IMR-90 (cell line): ENCODE data around the gene ESRRB. TPM values are rescaled to one million over a fixed set of nuclear protein-coding genes. Genes with fewer than 3 reads are reported as not detected.

Experiments used
- ATAC-seq: fragments of 200-7000 bp; cut with Tn5 transposase; 2 replicates; pipeline ENCODE4 v1.9.1; 2020; ENCODE audit warnings: low read depth, mild to moderate bottlenecking, moderate library complexity
- BruUV-seq: library from RNA; stranded (reverse); fragments of 400-500 nt; replicated peaks from 2 replicates; lab custom pipeline; 2021; lab: Mats Ljungman, UMichigan
- CTCF ChIA-PET: fragments of 300-600 bp; formaldehyde crosslinking; extraction: SDS; loops from one replicate; lab custom pipeline; 2021; ENCODE audit warnings: antibody characterized with exemption; lab: Yijun Ruan, JAX
- POLR2A ChIA-PET: fragments of 300-600 bp; sonication (Branson Sonifier 250); formaldehyde crosslinking; loops from one replicate; lab custom pipeline; 2022; ENCODE audit warnings: antibody characterized with exemption; ENCODE audit not compliant: unreplicated experiment; lab: Charles Lee
- DNase-seq: peaks from one replicate; pipeline ENCODE4 v3.0.0; 2013
- H2AFZ ChIP-seq: replicated peaks from 2 replicates; pipeline ENCODE3; 2013; ENCODE audit warnings: low read length, mild to moderate bottlenecking; ENCODE audit not compliant: poor library complexity
- H2AK5ac ChIP-seq: 2 replicates; pipeline ENCODE4 v1.6.1; 2013; ENCODE audit warnings: low read depth, low read length, inconsistent platforms
- H2AK9ac ChIP-seq: replicated peaks from 2 replicates; pipeline ENCODE3; 2013; ENCODE audit warnings: mild to moderate bottlenecking, low read depth, low read length, moderate library complexity; ENCODE audit not compliant: poor library complexity
- H2BK120ac ChIP-seq: 2 replicates; pipeline ENCODE4 v1.6.1; 2013; ENCODE audit warnings: low read depth, low read length, inconsistent platforms
- H2BK15ac ChIP-seq: 3 replicates; pipeline ENCODE4 v1.6.1; 2013; ENCODE audit warnings: low read depth, low read length, inconsistent platforms
- H2BK20ac ChIP-seq: 2 replicates; pipeline ENCODE4 v1.6.1; 2013; ENCODE audit warnings: low read depth, mild to moderate bottlenecking, inconsistent platforms, low read length, moderate library complexity
- H2BK5ac ChIP-seq: 2 replicates; pipeline ENCODE4 v1.6.1; 2013; ENCODE audit warnings: mild to moderate bottlenecking, low read depth, low read length, inconsistent platforms; ENCODE audit not compliant: poor library complexity, severe bottlenecking
- H3K14ac ChIP-seq: replicated peaks from 2 replicates; pipeline ENCODE4 v1.6.1; 2013; ENCODE audit warnings: low read depth, low read length, inconsistent platforms
- H3K18ac ChIP-seq: 2 replicates; pipeline ENCODE4 v1.6.1; 2013; ENCODE audit warnings: low read depth, low read length, control low read depth
- H3K23ac ChIP-seq: 2 replicates; pipeline ENCODE4 v1.6.1; 2013; ENCODE audit warnings: low read depth, low read length, inconsistent platforms
- H3K27ac ChIP-seq: 2 replicates; pipeline ENCODE4 v1.5.1; 2013; ENCODE audit warnings: mild to moderate bottlenecking, control low read depth, low read length; ENCODE audit not compliant: insufficient read depth
- H3K27me3 ChIP-seq: 2 replicates; pipeline ENCODE4 v1.6.1; 2013; ENCODE audit warnings: low read length; ENCODE audit not compliant: control insufficient read depth, insufficient read depth
- H3K36me3 ChIP-seq: 2 replicates; pipeline ENCODE4 v1.6.1; 2013; ENCODE audit warnings: low read length, mixed read lengths; ENCODE audit not compliant: control insufficient read depth, insufficient read depth
- H3K4ac ChIP-seq: 2 replicates; pipeline ENCODE4 v1.6.1; 2013; ENCODE audit warnings: low read depth, low read length, inconsistent platforms
- H3K4me1 ChIP-seq: 2 replicates; pipeline ENCODE4 v1.6.1; 2013; ENCODE audit warnings: low read length, mixed read lengths; ENCODE audit not compliant: control insufficient read depth, insufficient read depth
- H3K4me2 ChIP-seq: 2 replicates; pipeline ENCODE4 v1.6.1; 2013; ENCODE audit warnings: low read depth, mild to moderate bottlenecking, control low read depth, low read length, moderate library complexity
- H3K4me3 ChIP-seq: 2 replicates; pipeline ENCODE4 v1.5.1; 2013; ENCODE audit warnings: low read depth, mild to moderate bottlenecking, control low read depth, low read length, moderate library complexity; ENCODE audit not compliant: insufficient read depth
- H3K56ac ChIP-seq: 2 replicates; pipeline ENCODE4 v1.6.1; 2013; ENCODE audit warnings: low read length, inconsistent platforms; ENCODE audit not compliant: insufficient read depth; ENCODE audit errors: extremely low read depth
- H3K79me1 ChIP-seq, 2 experiments: 2 replicates each; pipeline ENCODE4 v1.6.1; 2013; ENCODE audit warnings: low read length in 2 of 2, inconsistent platforms in 1 of 2, low read depth in 1 of 2
- H3K9ac ChIP-seq: 2 replicates; pipeline ENCODE4 v1.6.1; 2013; ENCODE audit warnings: low read depth, low read length, control low read depth
- H3K9me1 ChIP-seq: 2 replicates; pipeline ENCODE4 v1.6.1; 2013; ENCODE audit warnings: low read length, inconsistent platforms; ENCODE audit not compliant: insufficient read depth
- H3K9me3 ChIP-seq: 2 replicates; pipeline ENCODE4 v1.6.1; 2013; ENCODE audit warnings: low read length; ENCODE audit not compliant: control insufficient read depth, insufficient read depth
- H4K20me1 ChIP-seq: 2 replicates; pipeline ENCODE4 v1.6.1; 2013; ENCODE audit warnings: low read length, inconsistent platforms; ENCODE audit not compliant: insufficient read depth
- H4K5ac ChIP-seq: 2 replicates; pipeline ENCODE4 v1.6.1; 2013; ENCODE audit warnings: mild to moderate bottlenecking, low read depth, low read length, control low read depth
- H4K8ac ChIP-seq, 2 experiments: 2 replicates each; pipeline ENCODE4 v1.6.1; 2013; ENCODE audit warnings: low read depth in 2 of 2, low read length in 2 of 2, control low read depth in 1 of 2, inconsistent platforms in 1 of 2
- H4K91ac ChIP-seq: 2 replicates; pipeline ENCODE4 v1.6.1; 2013; ENCODE audit warnings: low read depth, low read length, inconsistent platforms; ENCODE audit not compliant: insufficient read depth
- CEBPB ChIP-seq: IDR thresholded peaks from 2 replicates; pipeline ENCODE4 v1.6.1; 2012; ENCODE audit warnings: low read depth, low read length, improper control_type of control experiment
- CHD1 ChIP-seq: IDR thresholded peaks from 2 replicates; pipeline ENCODE4 v1.6.1; 2012; ENCODE audit warnings: low read depth, low read length, improper control_type of control experiment
- CTCF ChIP-seq: conservative IDR thresholded peaks from 2 replicates; pipeline ENCODE4 v1.5.1; 2012; ENCODE audit warnings: mild to moderate bottlenecking, low read depth, low read length, improper control_type of control experiment
- ELK1 ChIP-seq: fragments of 150-350 bp; IDR thresholded peaks from 2 replicates; pipeline ENCODE4 v1.6.1; 2016; ENCODE audit warnings: low read depth, mild to moderate bottlenecking, low read length, moderate library complexity, borderline replicate concordance
- FOS ChIP-seq: fragments of 150-350 bp; IDR thresholded peaks from 2 replicates; pipeline ENCODE4 v1.6.1; 2016; ENCODE audit warnings: low read depth, low read length
- MAFK ChIP-seq: IDR thresholded peaks from 2 replicates; pipeline ENCODE4 v1.6.1; 2012; ENCODE audit warnings: low read depth, low read length, improper control_type of control experiment
- MAZ ChIP-seq: IDR thresholded peaks from 2 replicates; pipeline ENCODE4 v1.6.1; 2012; ENCODE audit warnings: low read depth, mild to moderate bottlenecking, low read length, improper control_type of control experiment, moderate library complexity, borderline replicate concordance
- MXI1 ChIP-seq: IDR thresholded peaks from 2 replicates; pipeline ENCODE4 v1.6.1; 2012; ENCODE audit warnings: low read depth, mild to moderate bottlenecking, low read length, moderate library complexity, borderline replicate concordance
- NFE2L2 ChIP-seq: fragments of 150-350 bp; IDR thresholded peaks from 2 replicates; pipeline ENCODE4 v1.6.1; 2016; ENCODE audit warnings: low read depth, mild to moderate bottlenecking, low read length
- POLR2A ChIP-seq: IDR thresholded peaks from 2 replicates; pipeline ENCODE4 v1.6.1; 2012; ENCODE audit warnings: mild to moderate bottlenecking, low read depth, low read length
- RAD21 ChIP-seq: IDR thresholded peaks from 2 replicates; pipeline ENCODE4 v1.6.1; 2012; ENCODE audit warnings: low read length, improper control_type of control experiment
- RCOR1 ChIP-seq: IDR thresholded peaks from 2 replicates; pipeline ENCODE4 v1.6.1; 2012; ENCODE audit warnings: mild to moderate bottlenecking, low read length, improper control_type of control experiment; ENCODE audit not compliant: insufficient replicate concordance
- RFX5 ChIP-seq: IDR thresholded peaks from 2 replicates; pipeline ENCODE4 v1.8.0; 2012; ENCODE audit warnings: low read depth, mild to moderate bottlenecking, low read length, moderate library complexity
- SMC3 ChIP-seq: fragments of 150-350 bp; IDR thresholded peaks from 2 replicates; pipeline ENCODE4 v1.6.1; 2016; ENCODE audit warnings: low read depth, mild to moderate bottlenecking, antibody characterized with exemption, low read length, moderate library complexity
- USF2 ChIP-seq: fragments of 150-350 bp; IDR thresholded peaks from 2 replicates; pipeline ENCODE4 v1.6.1; 2017; ENCODE audit warnings: mild to moderate bottlenecking, antibody characterized with exemption, low read length, low read depth
- WGBS, 2 experiments: methylation state at CpG; one replicate each; pipeline versions ENCODE4 v1.1.5 to v1.1.7; 2013; ENCODE audit warnings: missing lambda C conversion rate in 2 of 2; ENCODE audit not compliant: insufficient read length in 1 of 2; ENCODE audit errors: extremely low coverage in 2 of 2; 5-methylcytosine and 5-hydroxymethylcytosine counted together
- dilution Hi-C: fragments of 300-500 bp; cut with HindIII; formaldehyde crosslinking; loops from one replicate; pipeline ENCODE4 v1.14.3; 2018; ENCODE audit warnings: low sequenced_read_pairs; ENCODE audit not compliant: unreplicated experiment
- in situ Hi-C: fragments of 300-500 bp; cut with MboI; formaldehyde crosslinking; loops from 3 replicates; pipeline ENCODE4 v1.14.3; 2019; ENCODE audit warnings: low sequenced_read_pairs, inconsistent platforms, mixed read lengths
- intact Hi-C: fragments of 100-400 bp; cut with micrococcal nuclease; formaldehyde crosslinking; loops from 2 replicates; pipeline ENCODE4 v1.10.0; 2022
- polyA plus RNA-seq, 3 experiments: library from polyadenylated mRNA; depleted of rRNA; stranded (reverse); fragments of >200 nt; gene quantifications; 2 replicates each; pipeline ENCODE4 v1.2.3, GENCODE V29; 2012; ENCODE audit warnings: low replicate concordance in 1 of 3
- total RNA-seq: library from RNA; depleted of rRNA; stranded (reverse); fragments of >200 nt; gene quantifications from 2 replicates; pipeline ENCODE4 v1.2.3, GENCODE V29; 2012

ESRRB gene
- total and polyA plus RNA-seq, 2 of the 4 experiments (the other 2 are of a cell fraction), result not detected

GRCh38 chr14:76490735-76491134 lies 114.8 kb downstream of the ESRRB start:
- no peak overlapping the region for H2BK120ac ChIP-seq
- no peak overlapping the region for H3K18ac ChIP-seq
- H3K27ac ChIP-seq, result no peak overlapping the region
- no peaks in the 10 kb centered on the region for H3K27me3 ChIP-seq
- intact Hi-C loops, result no loop called here
- H2AK9ac ChIP-seq, result no peak overlapping the region
- no peak overlapping the region for H3K56ac ChIP-seq
- H3K79me1 ChIP-seq, result no peaks in the 10 kb centered on the region
- ATAC-seq (no peak), DNase-seq (no peak)
- ChIA-PET CTCF (no interaction called here), POLR2A (no interaction called here)
- no peak overlapping the region for H3K9ac ChIP-seq
- no peak overlapping the region for H3K4me3 ChIP-seq
- H4K8ac ChIP-seq, result no peak overlapping the region
- no peak overlapping the region for H2AFZ ChIP-seq
- no peak overlapping the region for H2AK5ac ChIP-seq
- no TSS peak for BruUV-seq
- dilution Hi-C loops, result no loop called here
- H4K5ac ChIP-seq, result no peak overlapping the region
- no peaks in the 10 kb centered on the region for H3K9me3 ChIP-seq
- no peak overlapping the region for H4K91ac ChIP-seq
- H2BK5ac ChIP-seq, result no peak overlapping the region
- no peaks in the 10 kb centered on the region for H3K9me1 ChIP-seq
- TF ChIP-seq NFE2L2 (no peak), MXI1 (no peak), MAFK (no peak), ELK1 (no peak), MAZ (no peak), FOS (no peak), USF2 (no peak), CHD1 (no peak), RAD21 (no peak), POLR2A (no peak), CTCF (no peak), SMC3 (no peak), CEBPB (no peak), RFX5 (no peak), RCOR1 (no peak)
- in situ Hi-C loops, result no loop called here
- H3K4ac ChIP-seq, result no peak overlapping the region
- no peak overlapping the region for H3K4me2 ChIP-seq
- no peak overlapping the region for H2BK15ac ChIP-seq
- no peak overlapping the region for H2BK20ac ChIP-seq
- H4K20me1 ChIP-seq, result no peaks in the 10 kb centered on the region
- no peak overlapping the region for H3K14ac ChIP-seq
- H3K23ac ChIP-seq, result no peak overlapping the region
- no peaks in the 10 kb centered on the region for H3K4me1 ChIP-seq
- 10% methylated on average over 3 of the region's 10 CpGs; no CpG with 5 or more reads in 1 of the 2 experiments for WGBS, 2 experiments
- H3K36me3 ChIP-seq, result no peaks in the 10 kb centered on the region
